Measurements from ENCODE around the gene ATXN3L. TPM values are rescaled to one million over a fixed set of nuclear protein-coding genes. Genes with fewer than 3 reads are reported as not detected.
"Not testable (repeated sequence)": the region's sequence is repeated elsewhere in the genome, so short reads cannot be mapped to it uniquely, and the experiment has no call there.

ATXN3L gene
- total RNA-seq, 2 experiments from 2014 or later, result not detected

DNA sequence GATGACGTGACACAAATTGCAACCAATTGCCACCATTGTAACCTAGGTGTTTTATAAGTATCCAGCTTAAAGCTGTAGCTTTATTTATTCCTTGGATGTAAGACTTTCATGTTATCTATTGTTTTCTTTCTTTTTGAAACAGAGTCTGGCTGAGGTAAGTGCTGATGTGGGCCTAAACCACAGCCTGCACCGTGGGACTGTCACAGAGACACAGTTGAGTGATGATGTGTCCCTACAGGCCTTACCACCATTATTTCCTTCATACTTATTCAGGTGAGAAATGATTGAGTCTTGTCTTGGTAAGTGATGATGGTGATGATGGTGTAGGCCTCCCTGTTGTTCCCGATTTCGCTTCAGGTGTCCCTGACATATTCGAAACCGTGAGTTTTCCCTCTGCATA is 8.3 kb downstream of the ATXN3L start:
- Mint-ChIP-seq H3K36me3 (ENCODE audit: low read depth) (no peaks in the 10 kb centered on the region), H3K27ac (no peak overlapping the region), H3K27me3 (no peaks in the 10 kb centered on the region), H3K9me3 (no peaks in the 10 kb centered on the region), H3K4me3 (no peak overlapping the region), H3K4me1 (ENCODE audit: low read depth) (no peaks in the 10 kb centered on the region)
- ChIA-PET CTCF (no interaction called here), POLR2A (no interaction called here)
- TF ChIP-seq, protein P1, sequence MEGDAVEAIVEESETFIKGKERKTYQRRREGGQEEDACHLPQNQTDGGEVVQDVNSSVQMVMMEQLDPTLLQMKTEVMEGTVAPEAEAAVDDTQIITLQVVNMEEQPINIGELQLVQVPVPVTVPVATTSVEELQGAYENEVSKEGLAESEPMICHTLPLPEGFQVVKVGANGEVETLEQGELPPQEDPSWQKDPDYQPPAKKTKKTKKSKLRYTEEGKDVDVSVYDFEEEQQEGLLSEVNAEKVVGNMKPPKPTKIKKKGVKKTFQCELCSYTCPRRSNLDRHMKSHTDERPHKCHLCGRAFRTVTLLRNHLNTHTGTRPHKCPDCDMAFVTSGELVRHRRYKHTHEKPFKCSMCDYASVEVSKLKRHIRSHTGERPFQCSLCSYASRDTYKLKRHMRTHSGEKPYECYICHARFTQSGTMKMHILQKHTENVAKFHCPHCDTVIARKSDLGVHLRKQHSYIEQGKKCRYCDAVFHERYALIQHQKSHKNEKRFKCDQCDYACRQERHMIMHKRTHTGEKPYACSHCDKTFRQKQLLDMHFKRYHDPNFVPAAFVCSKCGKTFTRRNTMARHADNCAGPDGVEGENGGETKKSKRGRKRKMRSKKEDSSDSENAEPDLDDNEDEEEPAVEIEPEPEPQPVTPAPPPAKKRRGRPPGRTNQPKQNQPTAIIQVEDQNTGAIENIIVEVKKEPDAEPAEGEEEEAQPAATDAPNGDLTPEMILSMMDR (IDR thresholded peaks at IDR 0.05), result no peak
- intact Hi-C loops (cut with micrococcal nuclease), result no loop called here
- no peak for ATAC-seq
- DNase-seq, result no peak

DNA sequence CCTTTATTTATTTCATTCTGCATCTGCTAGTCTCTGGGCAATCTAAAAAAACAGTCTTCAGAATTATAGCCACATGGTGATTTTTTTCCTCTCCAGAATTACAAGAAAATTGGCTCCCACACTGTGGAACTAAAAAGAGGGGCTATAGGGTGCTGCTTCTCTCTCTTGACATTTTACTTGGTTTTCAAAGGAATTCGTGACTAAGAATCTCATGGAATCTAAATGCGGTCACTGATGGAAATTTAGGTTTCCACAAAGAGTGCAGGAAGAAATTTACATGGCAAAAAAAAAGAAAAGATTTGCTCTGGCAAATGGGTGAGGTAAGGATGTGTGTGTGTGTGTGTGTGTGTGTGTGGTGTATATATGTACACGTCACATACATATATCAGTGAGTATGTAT is 10.2 kb downstream of the ATXN3L start:
- H3K27me3 Mint-ChIP-seq, result no peaks in the 10 kb centered on the region
- CTCF ChIA-PET, result no interaction called here
- no peak for DNase-seq
- no peak overlapping the region for H3K27ac Mint-ChIP-seq
- H3K4me1 Mint-ChIP-seq (ENCODE audit: low read depth), result no peaks in the 10 kb centered on the region
- intact Hi-C loops (cut with micrococcal nuclease), result no loop called here
- POLR2A ChIA-PET, result no interaction called here
- H3K9me3 Mint-ChIP-seq, result no peaks in the 10 kb centered on the region
- H3K36me3 Mint-ChIP-seq (ENCODE audit: low read depth), result no peaks in the 10 kb centered on the region
- no peak overlapping the region for H3K4me3 Mint-ChIP-seq
- TF ChIP-seq, protein P1 (IDR thresholded peaks at IDR 0.05), result no peak
- ATAC-seq, result no peak

DNA sequence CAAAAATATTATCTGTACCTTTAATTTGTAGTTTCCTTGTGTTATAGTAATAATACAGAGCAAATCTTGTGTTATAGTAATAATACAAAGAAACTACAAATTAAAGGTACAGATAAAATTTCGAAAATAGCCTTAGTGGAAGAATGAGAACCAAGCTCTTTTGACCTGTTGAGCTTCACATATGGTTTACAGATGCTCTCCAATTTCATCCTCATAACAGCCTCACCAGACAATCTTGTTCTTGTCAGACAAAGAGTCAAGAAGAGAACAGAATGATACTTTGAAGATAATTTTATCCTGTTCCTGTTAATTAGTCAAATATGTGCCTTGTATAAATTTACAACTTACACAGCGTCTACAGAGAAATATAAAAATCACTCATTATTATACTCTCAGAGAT is 12.8 kb downstream of the ATXN3L start:
- peaks cover 8% of the 10 kb centered on the region for H3K4me1 Mint-ChIP-seq (ENCODE audit: low read depth)
- DNase-seq, result no peak
- no peak for ATAC-seq
- H3K27ac Mint-ChIP-seq, result no peak overlapping the region
- TF ChIP-seq, protein P1 (IDR thresholded peaks at IDR 0.05), result no peak
- intact Hi-C loops (cut with micrococcal nuclease), result no loop called here
- POLR2A ChIA-PET, result no interaction called here
- no peaks in the 10 kb centered on the region for H3K27me3 Mint-ChIP-seq
- H3K9me3 Mint-ChIP-seq, result no peaks in the 10 kb centered on the region
- CTCF ChIA-PET, result no interaction called here
- H3K36me3 Mint-ChIP-seq (ENCODE audit: low read depth), result no peaks in the 10 kb centered on the region
- no peak overlapping the region for H3K4me3 Mint-ChIP-seq

DNA sequence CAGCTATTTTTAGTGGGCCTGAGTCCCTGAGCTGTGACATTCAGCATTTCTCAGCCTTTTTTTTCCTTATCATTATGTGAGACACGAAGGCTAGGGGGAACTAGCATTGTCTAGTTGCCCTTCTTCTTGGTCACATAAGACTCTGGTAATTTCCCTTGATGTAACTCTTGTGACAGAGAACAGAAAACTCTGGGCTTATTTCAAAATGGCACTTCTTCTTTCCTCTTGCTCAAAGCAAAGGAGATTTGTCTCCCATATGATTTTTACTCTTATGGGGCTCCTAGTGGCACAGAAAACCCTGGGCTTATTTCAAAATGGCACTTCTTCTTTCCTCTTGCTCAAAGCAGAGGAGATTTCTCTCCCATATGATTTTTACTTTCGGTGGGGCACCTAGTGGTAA is 14.7 kb downstream of the ATXN3L start:
- POLR2A ChIA-PET, result no interaction called here

DNA sequence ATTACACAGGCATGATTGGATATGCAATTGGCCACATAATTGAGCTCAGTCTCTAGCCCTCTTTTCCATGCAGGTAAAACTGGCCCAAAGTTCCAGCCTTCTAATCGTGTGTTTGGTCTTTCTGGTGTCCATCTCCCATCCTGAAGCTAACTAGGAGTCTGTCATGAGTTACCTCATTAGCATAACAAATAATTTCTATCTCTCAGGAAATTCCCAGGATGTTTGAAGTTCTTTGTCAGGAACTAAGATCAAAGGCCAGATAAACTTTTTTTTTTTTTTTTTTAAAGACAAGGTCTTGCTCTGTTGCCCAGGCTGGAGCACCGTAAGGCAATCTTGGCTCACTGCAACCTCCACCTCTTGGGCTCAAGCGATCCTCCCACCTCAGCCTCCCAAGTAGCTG is 15.8 kb downstream of the ATXN3L start:
- no peak for DNase-seq
- H3K4me1 Mint-ChIP-seq (ENCODE audit: low read depth), result peaks cover 22% of the 10 kb centered on the region
- H3K27me3 Mint-ChIP-seq, result no peaks in the 10 kb centered on the region
- intact Hi-C loops (cut with micrococcal nuclease), result no loop called here
- ChIA-PET CTCF (no interaction called here), POLR2A (no interaction called here)
- no peak overlapping the region for H3K4me3 Mint-ChIP-seq
- H3K36me3 Mint-ChIP-seq (ENCODE audit: low read depth), result no peaks in the 10 kb centered on the region
- H3K9me3 Mint-ChIP-seq, result no peaks in the 10 kb centered on the region
- no peak for ATAC-seq
- H3K27ac Mint-ChIP-seq, result no peak overlapping the region
- TF ChIP-seq, protein P1 (IDR thresholded peaks at IDR 0.05), result no peak

More for the DNA sequence above, 14.7 kb downstream of the ATXN3L start:
- no peak for DNase-seq
- H3K4me1 Mint-ChIP-seq (ENCODE audit: low read depth), result peaks cover 17% of the 10 kb centered on the region
- TF ChIP-seq, protein P1 (IDR thresholded peaks at IDR 0.05), result no peak
- no peaks in the 10 kb centered on the region for H3K27me3 Mint-ChIP-seq
- H3K36me3 Mint-ChIP-seq (ENCODE audit: low read depth), result no peaks in the 10 kb centered on the region
- no peak for ATAC-seq
- intact Hi-C loops (cut with micrococcal nuclease), result no loop called here
- no peak overlapping the region for H3K27ac Mint-ChIP-seq
- H3K4me3 Mint-ChIP-seq, result no peak overlapping the region
- CTCF ChIA-PET, result no interaction called here
- H3K9me3 Mint-ChIP-seq, result no peaks in the 10 kb centered on the region

DNA sequence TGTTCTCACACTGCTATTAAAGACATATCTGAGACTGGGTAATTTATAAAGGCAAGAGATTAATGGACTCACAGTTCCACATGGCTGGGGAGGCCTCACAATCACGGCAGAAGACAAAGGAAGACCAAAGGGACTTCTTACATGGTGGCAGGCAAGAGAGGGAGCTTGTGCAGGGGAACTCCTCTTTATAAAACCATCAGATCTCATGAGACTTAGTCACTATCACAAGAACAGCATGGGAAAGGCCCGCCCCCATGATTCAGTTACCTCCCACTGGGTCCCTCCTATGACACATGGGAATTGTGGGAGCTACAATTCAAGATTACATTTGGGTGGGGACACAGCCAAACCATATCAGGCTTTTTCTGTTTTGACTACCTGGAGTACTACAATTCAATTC is 16.6 kb downstream of the ATXN3L start:
- intact Hi-C loops (cut with micrococcal nuclease); ATAC-seq; POLR2A ChIA-PET; H3K4me3 Mint-ChIP-seq; H3K36me3 Mint-ChIP-seq (ENCODE audit: low read depth); H3K27ac Mint-ChIP-seq; H3K9me3 Mint-ChIP-seq; H3K27me3 Mint-ChIP-seq; CTCF ChIA-PET: not testable (repeated sequence)
- H3K4me1 Mint-ChIP-seq (ENCODE audit: low read depth), result peaks cover 23% of the 10 kb centered on the region
- DNase-seq, result peak; percentile 2

Data from activated CD8-positive, alpha-beta T cell treated with anti-CD3 and anti-CD28 coated beads for 36 hours (primary cell).